Lung (tissue), 12 donors: ENCODE results near the gene TTC31. TPM values are rescaled to one million over a fixed set of nuclear protein-coding genes. Genes with fewer than 3 reads are reported as not detected.

ENCODE experiments used
- ATAC-seq: fragments of 200-7000 bp; cut with Tn5 transposase; one replicate; pipeline ENCODE4 v1.9.1; 2020; ENCODE audit warnings: moderate number of reproducible peaks; ENCODE audit not compliant: insufficient read depth, low FRiP score
- DNase-seq, 3 donors: peaks; one replicate each; pipeline ENCODE4 v3.0.0-alpha.2; 2013 to 2017
- H3K27ac ChIP-seq, 2 donors: one replicate each; pipeline ENCODE4 v1.5.1; 2013; ENCODE audit warnings: mild to moderate bottlenecking in 2 of 2, moderate library complexity in 2 of 2, control low read depth in 1 of 2, inconsistent platforms in 1 of 2, low read depth in 1 of 2, low read length in 1 of 2
- H3K27me3 ChIP-seq, 3 donors: one replicate each; pipeline ENCODE4 v1.5.1; 2013; ENCODE audit warnings: low read length in 2 of 3; ENCODE audit not compliant: control insufficient read depth in 3 of 3, insufficient read depth in 3 of 3
- H3K36me3 ChIP-seq, 4 donors: one replicate each; pipeline ENCODE4 v1.5.1; 2013; ENCODE audit warnings: low read length in 4 of 4, mild to moderate bottlenecking in 1 of 4, moderate library complexity in 1 of 4; ENCODE audit not compliant: control insufficient read depth in 4 of 4, insufficient read depth in 4 of 4
- H3K4me1 ChIP-seq, 5 donors: one replicate each; pipeline ENCODE4 v1.5.1; 2013; ENCODE audit warnings: low read length in 5 of 5, mild to moderate bottlenecking in 2 of 5, moderate library complexity in 1 of 5; ENCODE audit not compliant: control insufficient read depth in 5 of 5, insufficient read depth in 5 of 5
- H3K4me3 ChIP-seq: one replicate; pipeline ENCODE4 v1.5.1; 2013; ENCODE audit warnings: mild to moderate bottlenecking, control low read depth, moderate library complexity
- H3K9ac ChIP-seq, 2 donors: one replicate each; pipeline ENCODE4 v1.5.1; 2013; ENCODE audit warnings: low read length in 2 of 2, control low read depth in 1 of 2; ENCODE audit not compliant: insufficient read depth in 1 of 2
- H3K9me3 ChIP-seq, 4 donors: one replicate each; pipeline ENCODE4 v1.5.1; 2013; ENCODE audit warnings: low read length in 3 of 4, mild to moderate bottlenecking in 1 of 4, moderate library complexity in 1 of 4; ENCODE audit not compliant: control insufficient read depth in 4 of 4, insufficient read depth in 3 of 4
- WGBS, 2 donors: extraction: QIAGEN DNeasy Blood & Tissue Kit; methylation state at CpG; one replicate each; pipeline ENCODE4 v1.1.7; 2013; 5-methylcytosine and 5-hydroxymethylcytosine counted together
- polyA plus RNA-seq, 2 donors: library from polyadenylated mRNA; stranded (reverse); fragments of 200-250 nt; gene quantifications; one replicate each; pipeline ENCODE4 v1.2.1, GENCODE V29; 2013
- total RNA-seq, 2 donors: library from RNA; depleted of rRNA in 1 of 2; stranded (reverse); fragments of >200 nt in 1 of 2; gene quantifications; one replicate each; pipeline ENCODE4 v1.2.1, GENCODE V29; 2014 to 2021
- TF ChIP-seq, protein P1 (sequence below): IDR thresholded peaks from 2 replicates; pipeline ENCODE4 v1.5.1; 2012; ENCODE audit warnings: mild to moderate bottlenecking; ENCODE audit errors: control extremely low read depth, extremely low read depth
- donor health status: control.
- donor health status: control.
- donor health status: Bipolar disorder and iron deficiency.
- donor health status: healthy.
- donor health status: DM: yes; HTN: yes; CAD: no.

TTC31 gene
- total and polyA plus RNA-seq, 4 donors, result 13.7 to 23.7 (median 20.0) TPM

DNA sequence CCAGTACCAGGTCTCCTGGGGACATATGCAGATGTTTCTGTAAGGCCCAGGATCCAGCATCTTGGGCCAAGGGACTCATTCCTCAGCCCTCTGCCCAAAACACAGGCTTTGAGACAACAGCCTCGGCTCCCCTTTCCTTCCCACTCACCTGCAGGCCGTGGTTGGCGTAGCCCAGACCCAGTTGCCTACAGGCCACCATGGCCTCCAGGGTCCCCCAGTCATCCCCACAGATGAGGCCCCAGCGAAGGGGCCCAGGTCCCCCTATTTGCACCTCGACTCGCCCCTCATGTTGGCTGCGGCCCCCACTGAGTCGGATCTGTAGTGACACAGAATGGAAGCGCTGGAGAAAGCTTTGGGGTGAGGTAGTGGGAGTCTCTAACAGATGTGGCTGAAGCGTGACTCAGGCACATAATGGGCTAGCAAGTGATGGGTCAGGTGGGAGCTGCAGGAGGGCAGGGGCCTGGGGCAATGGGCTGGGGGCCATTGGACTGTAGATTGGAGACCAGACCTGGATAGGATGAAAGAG, 52.6 kb downstream of the TTC31 start:
- H3K4me1 ChIP-seq, result peaks cover 0 to 11% (median 5%) of the 10 kb centered on the region in 5 donors
- DNase-seq (no peak), ATAC-seq (no peak)
- WGBS, 2 donors, result 92 to 94% methylated on average over 10 of the region's 10 CpGs
- H3K36me3 ChIP-seq, result peaks cover 5 to 23% (median 12%) of the 10 kb centered on the region in 4 donors
- no peaks in the 10 kb centered on the region for H3K27me3 ChIP-seq
- H3K4me3 ChIP-seq, result no peak overlapping the region
- H3K27ac ChIP-seq, result no peak overlapping the region
- H3K9ac ChIP-seq, result no peak overlapping the region
- TF ChIP-seq, protein P1, sequence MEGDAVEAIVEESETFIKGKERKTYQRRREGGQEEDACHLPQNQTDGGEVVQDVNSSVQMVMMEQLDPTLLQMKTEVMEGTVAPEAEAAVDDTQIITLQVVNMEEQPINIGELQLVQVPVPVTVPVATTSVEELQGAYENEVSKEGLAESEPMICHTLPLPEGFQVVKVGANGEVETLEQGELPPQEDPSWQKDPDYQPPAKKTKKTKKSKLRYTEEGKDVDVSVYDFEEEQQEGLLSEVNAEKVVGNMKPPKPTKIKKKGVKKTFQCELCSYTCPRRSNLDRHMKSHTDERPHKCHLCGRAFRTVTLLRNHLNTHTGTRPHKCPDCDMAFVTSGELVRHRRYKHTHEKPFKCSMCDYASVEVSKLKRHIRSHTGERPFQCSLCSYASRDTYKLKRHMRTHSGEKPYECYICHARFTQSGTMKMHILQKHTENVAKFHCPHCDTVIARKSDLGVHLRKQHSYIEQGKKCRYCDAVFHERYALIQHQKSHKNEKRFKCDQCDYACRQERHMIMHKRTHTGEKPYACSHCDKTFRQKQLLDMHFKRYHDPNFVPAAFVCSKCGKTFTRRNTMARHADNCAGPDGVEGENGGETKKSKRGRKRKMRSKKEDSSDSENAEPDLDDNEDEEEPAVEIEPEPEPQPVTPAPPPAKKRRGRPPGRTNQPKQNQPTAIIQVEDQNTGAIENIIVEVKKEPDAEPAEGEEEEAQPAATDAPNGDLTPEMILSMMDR, result no peak
- no peaks in the 10 kb centered on the region for H3K9me3 ChIP-seq

DNA sequence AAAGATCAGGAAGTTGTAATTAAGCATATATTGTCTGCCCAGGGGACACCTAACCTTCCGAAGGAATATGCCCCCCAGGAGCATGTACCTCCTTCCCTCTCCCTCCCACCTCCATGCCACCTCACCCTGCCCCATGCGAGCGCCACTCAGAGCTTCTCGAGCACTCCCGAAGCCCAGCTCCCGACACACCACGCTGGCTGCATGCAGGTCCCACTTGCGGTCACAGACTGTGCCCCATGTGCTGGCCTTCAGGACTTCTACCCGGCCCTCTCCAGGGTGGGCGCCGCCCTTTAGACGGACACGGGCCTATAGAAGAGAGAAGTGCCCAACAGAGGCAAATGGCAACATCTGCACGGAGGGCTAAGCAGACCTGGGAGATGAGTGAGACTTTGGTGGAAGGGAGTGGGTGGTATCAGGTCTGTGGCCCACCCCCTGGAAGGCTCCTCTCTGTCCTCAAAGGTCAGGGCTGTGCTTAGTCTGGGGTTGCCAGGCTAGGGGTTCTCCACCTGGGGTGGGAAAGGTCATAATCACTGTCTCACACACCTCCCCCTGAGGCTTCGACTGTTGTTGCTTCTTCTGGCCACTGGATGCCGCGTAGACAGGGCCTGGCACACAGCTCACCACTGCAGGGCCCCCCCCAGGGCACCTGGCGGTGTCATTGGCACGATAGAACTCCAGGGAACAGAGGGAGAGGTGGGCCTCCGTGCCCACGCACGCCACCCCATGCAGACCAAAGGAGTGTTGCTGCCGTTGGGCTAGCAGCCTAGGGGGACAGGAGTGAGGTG, 53.5 kb downstream of the TTC31 start:
- ATAC-seq (no peak), DNase-seq (no peak)
- Histone ChIP-seq H3K27me3 (no peaks in the 10 kb centered on the region), H3K27ac (no peak overlapping the region), H3K9me3 (no peaks in the 10 kb centered on the region), H3K4me3 (no peak overlapping the region), H3K36me3 (peaks cover 5 to 23% (median 12%) of the 10 kb centered on the region in 4 donors), H3K4me1 (peaks cover 0 to 2% (median 0%) of the 10 kb centered on the region in 5 donors), H3K9ac (no peak overlapping the region)
- TF ChIP-seq, protein P1, result no peak
- 87 to 92% methylated on average over 22 to 23 of the region's 23 CpGs for WGBS, 2 donors

DNA sequence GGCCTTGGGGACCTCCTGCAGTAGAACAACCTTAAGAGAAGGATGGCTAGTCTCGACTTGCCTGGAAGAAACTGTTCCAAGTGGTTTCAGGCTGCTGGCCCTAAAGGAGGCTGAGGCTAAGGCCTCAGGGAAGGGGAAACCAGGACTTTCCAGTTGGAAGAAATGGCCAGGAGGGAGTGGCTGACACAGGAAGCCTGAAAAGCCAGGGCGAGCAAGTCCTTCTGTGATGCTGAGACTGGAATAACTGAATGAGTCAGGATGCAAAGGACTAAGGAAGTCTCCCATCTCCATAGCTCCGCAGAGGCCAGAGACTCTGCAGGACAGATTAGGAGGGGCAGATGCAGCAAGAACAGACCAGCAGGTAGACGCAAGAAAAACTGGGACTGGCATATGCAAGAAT, 54.3 kb downstream of the TTC31 start:
- Histone ChIP-seq H3K4me1 (no peaks in the 10 kb centered on the region), H3K4me3 (no peak overlapping the region), H3K27me3 (no peaks in the 10 kb centered on the region), H3K9me3 (no peaks in the 10 kb centered on the region), H3K9ac (no peak overlapping the region), H3K36me3 (peaks cover 5 to 16% (median 9%) of the 10 kb centered on the region in 4 donors), H3K27ac (no peak overlapping the region)
- ATAC-seq (no peak), DNase-seq (no peak)
- TF ChIP-seq, protein P1, result no peak
- 75 to 85% methylated on average over 4 of the region's 4 CpGs for WGBS, 2 donors
